MG63 (cell line): Measurements from ENCODE around the gene PLCZ1. TPM values are rescaled to one million over a fixed set of nuclear protein-coding genes. Genes with fewer than 3 reads are reported as not detected.
"Not testable (repeated sequence)": the region's sequence is repeated elsewhere in the genome, so short reads cannot be mapped to it uniquely, and the experiment has no call there.

Source experiments
- DNase-seq: peaks from one replicate; pipeline ENCODE4 v3.0.0-alpha.2; 2020
- H3K27me3 ChIP-seq: fragments of 250-450 bp; sonication (Bioruptor Pico); 2 replicates; pipeline ENCODE4 v1.5.1; 2020; ENCODE audit warnings: mild to moderate bottlenecking, moderate library complexity
- H3K36me3 ChIP-seq: fragments of 250-450 bp; sonication (Bioruptor Pico); 2 replicates; pipeline ENCODE4 v1.5.1; 2020; ENCODE audit warnings: mild to moderate bottlenecking, moderate library complexity
- H3K4me3 ChIP-seq: fragments of 250-450 bp; sonication (Bioruptor Pico); 2 replicates; pipeline ENCODE4 v1.5.1; 2020; ENCODE audit warnings: mild to moderate bottlenecking, moderate library complexity
- H3K9me3 ChIP-seq: fragments of 250-450 bp; sonication (Bioruptor Pico); 2 replicates; pipeline ENCODE4 v1.5.1; 2020; ENCODE audit warnings: mild to moderate bottlenecking, moderate library complexity
- total RNA-seq: library from RNA; depleted of rRNA; stranded (reverse); fragments of >200 nt; shearing (Covaris generic); gene quantifications from 2 replicates; pipeline ENCODE4 v1.2.3, GENCODE V29; 2014; ENCODE audit warnings: low replicate concordance; rRNA removed

The PLCZ1 gene
- not detected in 2 replicates for total RNA-seq

- Histone ChIP-seq H3K36me3 (no peaks in the 10 kb centered on the region), H3K9me3 (peaks cover 14% of the 10 kb centered on the region), H3K27me3 (no peaks in the 10 kb centered on the region), H3K4me3 (no peak within 1 kb of the TSS)
- no peak for DNase-seq
Observed at GRCh38 chr12:18737819-18738218, at the start of gene PLCZ1, which contains the start of gene CAPZA3. PLCZ1 (minus strand) TSS chr12:18738012; CDS start chr12:18737371, 641 bp downstream. CAPZA3 (plus strand) TSS chr12:18738119; CDS start chr12:18738269, 150 bp downstream.

DNA sequence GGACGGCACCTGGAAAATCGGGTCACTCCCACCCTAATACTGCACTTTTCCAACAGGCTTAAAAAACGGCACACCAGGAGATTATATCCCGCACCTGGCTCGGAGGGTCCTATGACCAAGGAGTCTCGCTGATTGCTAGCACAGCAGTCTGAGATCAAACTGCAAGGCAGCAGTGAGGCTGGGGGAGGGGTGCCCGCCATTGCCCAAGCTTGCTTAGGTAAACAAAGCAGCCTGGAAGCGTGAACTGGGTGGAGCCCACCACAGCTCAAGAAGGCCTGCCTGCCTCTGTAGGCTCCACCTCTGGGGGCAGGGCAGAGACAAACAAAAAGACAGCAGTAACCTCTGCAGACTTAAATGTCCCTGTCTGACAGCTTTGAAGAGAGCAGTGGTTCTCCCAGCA is 47.7 kb upstream of the PLCZ1 start:
- not testable (repeated sequence) for H3K9me3 ChIP-seq, H3K36me3 ChIP-seq, H3K27me3 ChIP-seq, H3K4me3 ChIP-seq, DNase-seq

GRCh38 chr12:18782827-18783226 is 45.0 kb upstream of the PLCZ1 start:
- Histone ChIP-seq H3K9me3 (no peaks in the 10 kb centered on the region), H3K36me3 (no peaks in the 10 kb centered on the region), H3K27me3 (no peaks in the 10 kb centered on the region), H3K4me3 (no peak overlapping the region)
- DNase-seq = no peak

- H3K9me3 ChIP-seq, H3K36me3 ChIP-seq, H3K4me3 ChIP-seq, DNase-seq, H3K27me3 ChIP-seq: not testable (repeated sequence)
Observed at GRCh38 chr12:18766479-18766878, 28.7 kb upstream of the PLCZ1 start.

DNA sequence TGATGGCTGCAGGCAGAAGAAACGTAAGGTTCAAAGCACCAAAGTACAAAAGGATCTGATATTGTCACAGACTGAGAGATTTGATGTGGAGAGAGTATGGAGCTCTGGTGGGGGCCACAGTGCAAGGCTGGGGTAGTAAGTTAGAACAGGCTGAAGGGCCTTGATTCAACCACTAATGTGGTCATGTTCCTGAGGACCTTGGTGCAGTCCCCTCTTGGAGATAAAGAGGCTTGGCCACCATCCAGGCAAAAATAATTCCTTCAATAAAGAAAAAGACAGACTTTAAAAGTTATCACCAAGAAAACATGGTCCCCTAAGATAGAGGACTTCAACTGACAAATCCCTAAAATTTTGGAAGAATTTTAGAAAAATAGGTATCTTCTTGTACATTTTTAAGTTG is 17.5 kb upstream of the PLCZ1 start:
- H3K27me3 ChIP-seq = no peaks in the 10 kb centered on the region
- no peak overlapping the region for H3K4me3 ChIP-seq
- no peak for DNase-seq
- H3K9me3 ChIP-seq = no peaks in the 10 kb centered on the region
- H3K36me3 ChIP-seq = no peaks in the 10 kb centered on the region

GRCh38 chr12:18754124-18754707 is 16.4 kb upstream of the PLCZ1 start:
- Histone ChIP-seq H3K9me3 (no peaks in the 10 kb centered on the region), H3K27me3 (no peaks in the 10 kb centered on the region), H3K36me3 (no peaks in the 10 kb centered on the region), H3K4me3 (no peak overlapping the region)
- no peak for DNase-seq

DNA sequence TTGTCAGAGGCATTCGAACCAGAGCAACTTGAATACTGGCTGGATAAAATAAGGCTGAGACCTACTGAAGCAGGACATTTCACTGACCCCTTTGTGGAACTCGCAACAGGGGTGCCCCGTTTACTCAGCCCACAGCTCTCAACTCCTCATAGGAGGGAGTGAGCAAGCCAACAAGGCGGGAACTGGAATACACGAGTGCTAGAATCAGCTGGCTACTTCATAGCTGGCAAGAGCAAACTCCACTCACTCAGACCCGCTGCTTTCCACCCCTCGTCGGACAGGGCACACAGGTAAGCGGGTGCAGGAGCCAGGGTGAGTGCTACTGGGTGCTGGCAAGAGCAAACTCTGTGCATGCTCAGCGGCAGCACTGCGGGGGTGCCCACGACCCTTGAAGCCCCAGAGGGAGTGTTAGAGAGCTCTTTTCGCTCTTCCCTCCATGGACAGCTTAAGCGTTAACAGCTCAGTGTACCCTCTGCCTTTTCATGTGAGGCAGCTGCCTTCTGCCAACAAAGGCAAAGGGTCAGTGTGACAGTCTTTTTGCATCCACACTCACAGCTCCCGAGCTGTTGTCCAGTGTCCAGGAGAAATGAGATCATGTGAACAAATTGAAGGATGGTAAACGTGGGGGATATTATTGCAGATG is 15.8 kb upstream of the PLCZ1 start:
- Histone ChIP-seq H3K9me3 (no peaks in the 10 kb centered on the region), H3K4me3 (no peak overlapping the region)
- DNase-seq = no peak

DNA sequence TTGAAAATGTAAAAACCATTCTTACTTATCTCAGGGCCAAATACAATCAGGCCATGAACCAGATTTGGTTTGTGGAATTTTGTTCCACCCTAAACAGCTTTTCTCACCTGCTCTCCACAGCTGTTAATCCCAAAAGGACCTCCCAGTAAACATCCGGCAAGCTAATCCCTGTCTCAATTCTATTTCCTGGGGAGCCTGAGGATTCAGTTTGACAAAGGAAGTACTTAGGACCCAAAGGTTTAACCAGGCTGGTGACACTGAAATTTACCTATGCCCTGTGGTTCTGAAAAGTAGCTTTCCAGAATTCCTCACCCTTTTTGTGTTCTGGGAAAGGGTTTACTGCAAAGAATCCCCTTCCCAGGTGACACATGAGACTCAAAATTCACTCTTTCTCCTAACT is 15.1 kb upstream of the PLCZ1 start:
- H3K9me3 ChIP-seq = no peaks in the 10 kb centered on the region
- no peaks in the 10 kb centered on the region for H3K36me3 ChIP-seq
- DNase-seq = no peak
- no peaks in the 10 kb centered on the region for H3K27me3 ChIP-seq
- H3K4me3 ChIP-seq = no peak overlapping the region

More for the DNA sequence above, 15.8 kb upstream of the PLCZ1 start:
- no peaks in the 10 kb centered on the region for H3K27me3 ChIP-seq
- H3K36me3 ChIP-seq = no peaks in the 10 kb centered on the region

DNA sequence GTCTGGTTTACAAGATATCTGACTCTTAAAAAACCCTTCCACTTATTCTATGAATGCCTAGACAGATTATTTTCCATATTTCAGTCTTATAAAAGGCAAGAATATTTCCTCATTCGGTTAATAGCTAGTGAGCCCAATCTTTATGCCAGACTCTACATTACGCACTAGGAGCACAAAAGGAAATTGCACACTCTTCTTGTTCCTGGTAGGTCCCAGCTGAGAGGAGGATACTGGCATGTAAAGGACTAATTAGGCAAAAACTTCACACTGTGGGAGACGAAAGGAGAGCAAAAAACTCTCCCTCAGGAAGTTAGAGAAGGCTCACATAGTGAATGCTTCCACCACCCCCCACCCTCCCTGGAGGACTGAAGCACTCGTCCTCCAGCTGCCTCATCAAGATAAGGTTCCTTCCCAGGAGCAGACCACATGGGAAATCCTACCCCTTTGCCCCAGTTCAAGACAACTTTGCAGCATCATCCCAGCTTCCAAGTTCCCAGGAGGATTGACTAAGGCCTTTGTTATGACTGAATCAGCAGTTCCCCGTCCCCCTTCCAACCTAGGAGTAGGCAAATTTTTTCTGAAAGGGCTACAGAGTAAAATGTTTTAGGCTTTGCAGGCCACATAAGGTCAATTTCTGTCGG is 14.6 kb upstream of the PLCZ1 start:
- Histone ChIP-seq H3K9me3 (no peaks in the 10 kb centered on the region), H3K36me3 (no peaks in the 10 kb centered on the region), H3K4me3 (no peak overlapping the region), H3K27me3 (no peaks in the 10 kb centered on the region)
- peak; percentile 52 for DNase-seq

DNA sequence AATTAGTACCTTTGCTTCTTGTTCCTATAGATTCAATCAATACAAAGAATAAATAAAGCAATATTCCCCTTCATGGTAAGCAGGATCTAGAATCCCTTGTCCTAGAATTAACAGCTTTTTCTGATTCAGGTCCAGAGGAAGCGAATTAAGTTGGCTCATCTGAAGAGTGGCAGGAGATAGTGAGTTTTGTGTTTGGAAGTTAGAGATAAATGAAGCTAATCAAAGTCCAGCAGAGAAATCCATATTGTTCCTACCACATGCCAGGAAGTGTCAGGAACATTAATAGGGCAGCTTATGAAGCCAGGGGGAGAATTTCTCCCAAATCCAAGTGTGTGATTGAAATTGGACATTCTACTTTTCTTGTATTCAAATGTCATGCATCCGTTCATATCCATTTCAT is 14.1 kb upstream of the PLCZ1 start:
- no peak for DNase-seq
- H3K9me3 ChIP-seq = no peaks in the 10 kb centered on the region

GRCh38 chr12:18750085-18750484 is 12.3 kb upstream of the PLCZ1 start:
- no peak for DNase-seq
- H3K36me3 ChIP-seq = no peaks in the 10 kb centered on the region
- no peaks in the 10 kb centered on the region for H3K9me3 ChIP-seq
- H3K27me3 ChIP-seq = no peaks in the 10 kb centered on the region
- H3K4me3 ChIP-seq = no peak overlapping the region

More for the DNA sequence above, 14.1 kb upstream of the PLCZ1 start:
- Histone ChIP-seq H3K4me3 (no peak overlapping the region), H3K27me3 (no peaks in the 10 kb centered on the region), H3K36me3 (no peaks in the 10 kb centered on the region)

DNA sequence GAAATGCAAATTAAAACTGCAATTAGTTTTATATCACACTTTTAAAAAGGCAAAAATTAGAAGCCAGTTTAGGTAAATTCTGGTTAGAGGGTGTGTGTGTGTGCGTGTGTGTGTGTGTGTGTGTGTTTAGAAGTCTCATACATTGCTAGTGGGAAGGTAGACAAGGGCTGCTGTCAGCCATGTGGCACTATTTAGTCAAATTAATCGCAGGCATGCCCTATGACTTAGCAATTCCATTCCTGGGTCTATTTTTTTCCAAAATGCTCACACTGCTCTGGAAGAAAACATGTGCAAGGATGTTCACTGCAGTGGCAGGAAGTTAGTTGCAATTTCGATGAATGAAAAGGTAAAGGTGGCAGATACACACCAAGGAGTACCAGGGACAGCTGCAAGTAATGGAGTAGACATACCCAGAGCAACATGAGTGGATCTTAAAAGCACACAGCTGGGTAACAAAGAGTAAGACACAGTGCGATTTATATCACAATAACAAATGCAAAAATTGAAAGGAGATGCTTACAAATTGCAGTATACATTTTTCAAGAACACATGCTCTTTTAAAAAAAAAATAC is 11.7 kb upstream of the PLCZ1 start:
- DNase-seq = no peak
- no peaks in the 10 kb centered on the region for H3K36me3 ChIP-seq
- no peak overlapping the region for H3K4me3 ChIP-seq
- H3K27me3 ChIP-seq = no peaks in the 10 kb centered on the region
- H3K9me3 ChIP-seq = no peaks in the 10 kb centered on the region

DNA sequence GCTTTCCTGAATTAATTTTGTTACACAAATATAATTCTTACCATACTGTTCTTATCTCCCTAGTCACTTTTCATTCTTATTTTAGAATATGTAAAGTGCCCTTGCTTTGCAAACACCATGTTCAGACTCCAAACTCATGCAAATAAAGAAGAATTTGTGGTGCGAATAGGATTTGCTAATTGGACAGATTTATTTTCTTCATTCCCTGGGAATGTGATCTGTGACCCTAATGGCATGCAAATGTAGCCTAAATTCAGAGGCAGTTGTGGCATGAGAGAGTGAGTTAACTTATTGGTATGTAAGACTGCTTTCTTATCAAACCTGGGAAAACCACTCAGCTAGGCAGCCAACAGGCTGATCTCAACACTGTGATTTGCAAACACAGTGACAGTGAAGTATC is 10.1 kb upstream of the PLCZ1 start:
- Histone ChIP-seq H3K4me3 (no peak overlapping the region), H3K36me3 (no peaks in the 10 kb centered on the region), H3K9me3 (no peaks in the 10 kb centered on the region), H3K27me3 (no peaks in the 10 kb centered on the region)
- peak; percentile 59 for DNase-seq

- peaks cover 14% of the 10 kb centered on the region for H3K9me3 ChIP-seq
Observed at GRCh38 chr12:18731156-18731555, 6.7 kb downstream of the PLCZ1 start.

DNA sequence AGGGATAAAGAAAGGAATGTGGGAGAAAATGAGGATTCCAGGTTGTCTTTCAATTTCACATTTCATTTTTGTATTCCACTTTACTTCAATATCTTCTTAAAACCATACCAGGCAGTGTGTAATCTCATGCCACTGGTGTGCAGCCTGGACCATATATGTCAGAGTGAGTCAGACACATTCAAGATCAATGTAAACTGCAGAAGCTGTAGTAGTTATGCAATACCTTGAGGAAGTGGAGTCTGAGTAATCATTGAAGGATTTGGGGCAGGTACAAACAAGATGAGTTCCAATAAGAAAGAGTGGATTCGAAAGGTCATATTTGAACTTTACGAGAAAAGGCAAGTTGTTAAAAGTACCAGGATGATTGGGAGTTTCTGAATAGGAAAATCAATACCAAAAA is 14.1 kb downstream of the PLCZ1 start:
- Histone ChIP-seq H3K27me3 (no peaks in the 10 kb centered on the region), H3K9me3 (peaks cover 2% of the 10 kb centered on the region; the same call in 1 of the 2 replicates), H3K4me3 (no peak overlapping the region), H3K36me3 (no peaks in the 10 kb centered on the region)
- peak; percentile 46 for DNase-seq

More at GRCh38 chr12:18731156-18731555, 6.7 kb downstream of the PLCZ1 start:
- no peaks in the 10 kb centered on the region for H3K36me3 ChIP-seq
- no peak overlapping the region for H3K4me3 ChIP-seq
- no peaks in the 10 kb centered on the region for H3K27me3 ChIP-seq
- no peak for DNase-seq

DNA sequence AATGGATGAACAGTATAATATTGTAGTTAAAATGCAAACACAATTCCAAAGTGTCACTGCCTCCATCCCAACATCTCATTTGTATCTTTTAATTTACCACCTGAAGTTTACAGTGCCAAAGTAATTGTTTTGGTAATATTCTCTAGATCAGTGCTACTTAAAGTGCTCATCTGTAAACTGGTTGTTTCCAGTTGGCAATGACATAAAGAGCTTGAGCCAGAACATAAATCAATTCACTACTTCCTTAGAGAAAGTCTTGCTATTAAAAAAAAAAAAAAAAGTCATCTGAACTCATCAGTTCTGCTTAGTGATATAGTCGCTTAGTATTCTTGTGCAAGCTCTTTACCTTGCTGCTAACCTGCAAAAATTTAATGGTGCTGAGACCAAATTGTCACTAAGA is 16.4 kb downstream of the PLCZ1 start:
- Histone ChIP-seq H3K9me3 (peaks cover 2% of the 10 kb centered on the region; the same call in 1 of the 2 replicates), H3K27me3 (no peaks in the 10 kb centered on the region), H3K36me3 (no peaks in the 10 kb centered on the region), H3K4me3 (no peak overlapping the region)
- no peak for DNase-seq

DNA sequence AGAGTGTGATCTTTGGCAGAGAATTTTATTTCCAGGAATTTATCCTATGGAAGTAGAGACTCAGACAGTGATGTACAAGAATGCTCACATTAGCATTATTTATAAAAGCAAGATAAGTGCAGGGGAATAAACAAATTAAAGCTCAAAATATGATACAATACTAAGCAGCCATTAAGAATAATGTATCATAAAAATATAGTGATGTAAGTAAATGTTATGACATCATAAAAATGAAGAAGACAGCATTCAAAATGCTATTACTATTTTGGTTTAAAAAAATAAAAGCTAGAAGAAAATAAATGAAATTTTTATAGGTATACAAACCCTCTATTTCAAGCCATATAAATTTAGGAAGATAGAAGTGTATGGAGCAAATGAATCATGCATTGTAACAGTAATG is 17.1 kb downstream of the PLCZ1 start:
- H3K36me3 ChIP-seq = no peaks in the 10 kb centered on the region
- H3K4me3 ChIP-seq = no peak overlapping the region
- H3K9me3 ChIP-seq = peaks cover 2% of the 10 kb centered on the region; the same call in 1 of the 2 replicates
- no peak for DNase-seq
- H3K27me3 ChIP-seq = no peaks in the 10 kb centered on the region
